K562 (cell line): ENCODE results near the gene DIP2C. TPM values are rescaled to one million over a fixed set of nuclear protein-coding genes. Genes with fewer than 3 reads are reported as not detected.

Source experiments
- ATAC-seq: fragments of 200-7000 bp; cut with Tn5 transposase; 3 replicates; pipeline ENCODE4 v1.9.1; 2020; ENCODE audit warnings: moderate library complexity
- BruUV-seq: library from RNA; stranded (reverse); fragments of 400-500 nt; replicated peaks from 2 replicates; lab custom pipeline; 2021; lab: Mats Ljungman, UMichigan
- CTCF ChIA-PET: fragments of 300-600 bp; formaldehyde crosslinking; extraction: SDS; loops from one replicate; lab custom pipeline; 2021; ENCODE audit warnings: low intra/inter-chr PET ratio; lab: Yijun Ruan, JAX
- POLR2A ChIA-PET: fragments of 300-600, 350-650 bp; sonication (Branson Sonifier 250); formaldehyde crosslinking; extraction: SDS; loops from one replicate; lab custom pipeline; 2021; ENCODE audit warnings: antibody characterized with exemption, inconsistent platforms; lab: Yijun Ruan, JAX
- DNase-seq, 4 experiments: peaks; one replicate each; pipeline versions ENCODE4 v3.0.0 to v3.0.0-alpha.2; 2011 to 2018; ENCODE audit warnings: low spot score in 3 of 4, mixed read lengths in 3 of 4; ENCODE audit errors: extremely low read depth in 1 of 4
- FAIRE-seq: peaks from 2 replicates; lab custom pipeline; 2011; peaks lifted over from hg19 to GRCh38; lab: Jason Lieb, UNC
- H2AFZ ChIP-seq: 2 replicates; pipeline ENCODE4 v1.6.0; 2011; ENCODE audit warnings: low read depth, low read length, control low read depth, inconsistent platforms
- H3K27ac ChIP-seq: fragments of 200-600 bp; 3 replicates; pipeline ENCODE4 v1.8.0; 2011; ENCODE audit warnings: low read depth, mild to moderate bottlenecking, control low read depth, inconsistent platforms, low read length, moderate library complexity, mixed read lengths; ENCODE audit errors: extremely low read depth
- H3K27me3 ChIP-seq, 2 experiments: fragments of 300-600 bp in 1 of 2; 2 replicates in 1 of 2; 3 replicates in 1 of 2; pipeline versions ENCODE4 v1.6.0 to v1.8.0; 2011; ENCODE audit warnings: inconsistent platforms in 2 of 2, low read length in 2 of 2, mild to moderate bottlenecking in 1 of 2, mixed read lengths in 1 of 2, moderate library complexity in 1 of 2; ENCODE audit not compliant: control insufficient read depth in 2 of 2, insufficient read depth in 2 of 2
- H3K36me3 ChIP-seq: fragments of 300-600 bp; 3 replicates; pipeline ENCODE4 v1.8.0; 2011; ENCODE audit warnings: mild to moderate bottlenecking, low read length, inconsistent platforms; ENCODE audit not compliant: control insufficient read depth, insufficient read depth
- H3K4me1 ChIP-seq, 2 experiments: fragments of 200-600 bp in 1 of 2; replicated peaks in 1 of 2; 2 replicates in 1 of 2; 3 replicates in 1 of 2; pipeline versions ENCODE4 v1.5.1 to v1.8.0; 2011; ENCODE audit warnings: inconsistent platforms in 2 of 2, low read length in 2 of 2, mild to moderate bottlenecking in 1 of 2, mixed read lengths in 1 of 2, moderate library complexity in 1 of 2; ENCODE audit not compliant: control insufficient read depth in 2 of 2, insufficient read depth in 2 of 2
- H3K4me2 ChIP-seq: 2 replicates; pipeline ENCODE4 v1.6.1; 2011; ENCODE audit warnings: low read length, control low read depth, inconsistent platforms, mixed read lengths; ENCODE audit not compliant: insufficient read depth
- H3K4me3 ChIP-seq: fragments of 200-600 bp; sonication (generic), shearing (Covaris generic); 2 replicates; pipeline ENCODE4 v1.5.1; 2016; ENCODE audit warnings: control low read depth, inconsistent platforms
- H3K79me2 ChIP-seq: fragments of 200-600 bp; 3 replicates; pipeline ENCODE4 v1.8.0; 2011; ENCODE audit warnings: low read length, inconsistent platforms; ENCODE audit not compliant: control insufficient read depth, insufficient read depth
- H3K9ac ChIP-seq, 2 experiments: 2 replicates each; pipeline versions ENCODE4 v1.6.0 to v1.6.1; 2011; ENCODE audit warnings: low read depth in 2 of 2, low read length in 2 of 2, control low read depth in 1 of 2, inconsistent platforms in 1 of 2, mild to moderate bottlenecking in 1 of 2, mixed read lengths in 1 of 2; ENCODE audit not compliant: insufficient read depth in 1 of 2
- H3K9me1 ChIP-seq: one replicate; pipeline ENCODE4 v1.6.0; 2011; ENCODE audit warnings: inconsistent platforms, mild to moderate bottlenecking, low read length, moderate library complexity; ENCODE audit not compliant: control insufficient read depth, insufficient read depth
- H3K9me3 ChIP-seq: replicated peaks from 2 replicates; pipeline ENCODE4 v1.5.1; 2011; ENCODE audit warnings: low read depth, low read length, inconsistent platforms; ENCODE audit not compliant: control insufficient read depth, insufficient read depth
- H4K20me1 ChIP-seq: replicated peaks from 2 replicates; pipeline ENCODE4 v1.6.1; 2011; ENCODE audit warnings: low read length, inconsistent platforms, mixed read lengths; ENCODE audit not compliant: control insufficient read depth, insufficient read depth
- CHD2 ChIP-seq: IDR thresholded peaks from 2 replicates; pipeline ENCODE4 v1.6.1; 2011; ENCODE audit warnings: low read depth, low read length
- IFI16 ChIP-seq: fragments of 250-450 bp; sonication (Bioruptor Pico); IDR thresholded peaks from 2 replicates; pipeline ENCODE4 v2.1.2; 2022; ENCODE audit warnings: mild to moderate bottlenecking, inconsistent platforms
- NCOA4 ChIP-seq: fragments of 450-650 bp; IDR thresholded peaks from 2 replicates; pipeline ENCODE4 v1.6.1; 2018; ENCODE audit warnings: mild to moderate bottlenecking; ENCODE audit not compliant: partially characterized antibody
- POLR2A ChIP-seq: fragments of 450-650 bp; conservative IDR thresholded peaks from 2 replicates; pipeline ENCODE4 v1.6.1; 2016
- RBM34 ChIP-seq: fragments of 200-400 bp; formaldehyde crosslinking; IDR thresholded peaks from 2 replicates; pipeline ENCODE4 v1.6.1; 2018; ENCODE audit warnings: low read length, borderline replicate concordance; ENCODE audit not compliant: insufficient read depth
- SETDB1 ChIP-seq: IDR thresholded peaks from one replicate; pipeline ENCODE4 v1.6.1; 2012; ENCODE audit warnings: low read length, control low read depth, inconsistent platforms
- SRSF7 ChIP-seq: fragments of 200-400 bp; formaldehyde crosslinking; optimal IDR thresholded peaks from 2 replicates; pipeline ENCODE3; 2017; ENCODE audit warnings: mild to moderate bottlenecking, low read depth, low read length
- TBL1XR1 ChIP-seq, 2 experiments: IDR thresholded peaks; 2 replicates each; pipeline ENCODE4 v1.6.1; 2012; ENCODE audit warnings: improper control_type of control experiment in 2 of 2, low read length in 2 of 2, mild to moderate bottlenecking in 1 of 2
- ZFP30 ChIP-seq: fragments of 250-450 bp; sonication (Bioruptor Pico); IDR thresholded peaks from 2 replicates; pipeline ENCODE4 v1.8.0; 2022; ENCODE audit warnings: moderate library complexity, mild to moderate bottlenecking, inconsistent platforms, borderline replicate concordance
- ZNF12 ChIP-seq: sonication (generic); formaldehyde crosslinking; IDR thresholded peaks from 2 replicates; pipeline ENCODE4 v1.4.0; 2020; ENCODE audit warnings: mild to moderate bottlenecking, missing genetic modification reagents
- ZNF197 ChIP-seq: fragments of 200-800 bp; sonication (Bioruptor generic); IDR thresholded peaks from 2 replicates; pipeline ENCODE4 v1.6.1; 2016; ENCODE audit warnings: low read depth, missing genetic modification characterization, missing compliant biosample characterization
- ZNF24 ChIP-seq: fragments of 450-650 bp; IDR thresholded peaks from 2 replicates; pipeline ENCODE4 v1.6.1; 2016
- ZNF717 ChIP-seq: fragments of 250-450 bp; sonication (Bioruptor Pico); IDR thresholded peaks from 2 replicates; pipeline ENCODE4 v1.5.0; 2021
- ZSCAN29 ChIP-seq: fragments of 450-650 bp; IDR thresholded peaks from 2 replicates; pipeline ENCODE4 v1.6.1; 2017
- WGBS: fragments of 100-300 bp; shearing (Covaris generic); methylation state at CpG from one replicate; pipeline ENCODE4 v1.1.6; 2016; ENCODE audit warnings: low coverage, mixed read lengths; ENCODE audit not compliant: insufficient coverage; ENCODE audit errors: missing lambda C conversion rate; 5-methylcytosine and 5-hydroxymethylcytosine counted together
- in situ Hi-C: fragments of 300-500 bp; cut with MboI; formaldehyde crosslinking; loops from 4 replicates; pipeline ENCODE4 v1.15.0; 2018; ENCODE audit warnings: inconsistent platforms, mixed read lengths
- intact Hi-C: fragments of 100-400 bp; cut with micrococcal nuclease; formaldehyde crosslinking; loops from 2 replicates; pipeline ENCODE4 v1.14.2; 2022
- polyA plus RNA-seq, 8 experiments: library from polyadenylated mRNA; depleted of rRNA in 4 of 8; stranded (reverse) in 5 of 8; unstranded in 3 of 8; fragments of >200 nt; fragmentation: Nextera tagmentation in 2 of 8; fragmentation: Illumina TruSeq in 1 of 8; extraction: Ambion mirVana in 2 of 8; extraction: Trizol in 1 of 8; gene quantifications; 2 replicates each; pipeline versions ENCODE4 v1.2.1 to v1.2.3, GENCODE V29; 2011 to 2014; ENCODE audit warnings: inconsistent platforms in 1 of 8, missing spikeins in 1 of 8
- total RNA-seq, 7 experiments: library from RNA; depleted of rRNA in 6 of 7; stranded (reverse); fragments of >200 nt in 6 of 7; fragmentation: Illumina TruSeq in 2 of 7; extraction: Trizol in 2 of 7; gene quantifications; 2 replicates each; pipeline versions ENCODE4 v1.2.1 to v1.2.3, GENCODE V29; 2011 to 2021; ENCODE audit warnings: low replicate concordance in 1 of 7
- TF ChIP-seq, protein P1 (sequence below): fragments of 450-650 bp; IDR thresholded peaks from 2 replicates; pipeline ENCODE4 v1.6.1; 2016; ENCODE audit warnings: mild to moderate bottlenecking
- TF ChIP-seq, protein P2 (sequence below): sonication (generic); IDR thresholded peaks from 2 replicates; pipeline ENCODE4 v1.6.1; 2016
- TF ChIP-seq, protein P3 (sequence below), 3 experiments: fragments of 200-800 bp in 1 of 3; sonication (Bioruptor generic) in 1 of 3; sonication (generic) in 1 of 3; formaldehyde crosslinking in 1 of 3; IDR thresholded peaks; 2 replicates each; pipeline versions ENCODE4 v1.6.1 to v1.8.0; 2016 to 2022; ENCODE audit warnings: mild to moderate bottlenecking in 2 of 3, missing compliant biosample characterization in 2 of 3, missing genetic modification characterization in 2 of 3, missing genetic modification reagents in 1 of 3

The DIP2C gene
- total and polyA plus RNA-seq, 9 of the 15 experiments (the other 6 are each of a cell fraction or from before 2014, with no cell fraction given), result 0.01 TPM; not detected in 8

DNA sequence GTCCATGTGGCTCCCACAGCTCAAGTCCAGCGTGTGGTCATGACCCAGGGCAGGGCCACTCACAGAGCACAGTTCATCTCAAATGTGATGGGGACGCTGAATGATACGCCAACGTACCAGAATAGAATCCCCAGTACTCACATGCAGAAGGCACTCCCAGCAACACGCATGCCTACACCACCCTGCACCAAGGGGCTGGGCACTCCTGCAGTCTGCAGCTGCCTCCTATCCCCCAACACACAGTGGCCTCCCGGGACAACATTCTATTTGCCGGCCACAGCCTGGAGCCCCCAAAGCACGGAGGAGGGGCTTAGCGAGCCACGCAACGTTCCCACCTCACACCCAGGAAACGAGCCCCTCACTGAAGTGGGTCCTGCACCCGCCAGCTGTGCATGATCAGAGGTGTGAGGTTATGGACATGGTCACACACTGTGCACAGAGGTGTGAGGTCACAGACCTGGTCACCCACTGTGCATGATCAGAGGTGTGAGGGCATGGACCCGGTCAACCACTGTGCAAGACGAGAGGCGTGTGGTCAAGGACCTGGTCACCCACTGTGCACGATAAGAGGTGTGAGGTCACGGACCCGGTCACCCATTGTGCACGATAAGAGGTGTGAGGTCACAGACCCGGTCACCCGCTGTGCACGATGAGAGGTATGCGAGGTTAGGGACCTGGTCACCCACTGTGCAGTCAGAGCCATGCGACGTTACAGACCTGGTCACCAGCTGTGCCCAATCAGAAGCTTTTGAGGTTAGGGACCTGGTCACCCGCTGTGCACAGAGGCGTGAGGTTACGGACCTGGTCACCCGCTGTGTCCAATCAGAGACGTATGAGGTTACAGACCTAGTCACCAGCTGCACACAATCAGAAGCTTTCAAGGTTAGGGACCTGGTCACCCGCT is 182.8 kb downstream of the DIP2C start:
- POLR2A ChIA-PET, result interaction anchor here (0.8 kb wide), 1 partner anchor 50 kb away, joined by 4 read pairs; no protein-coding TSS in a partner anchor
- ATAC-seq (no peak), DNase-seq (no peak), FAIRE-seq (no peak)
- Histone ChIP-seq H3K4me1 (no peaks in the 10 kb centered on the region), H3K27me3 (peaks cover 35 to 92% of the 10 kb centered on the region in 2 experiments; a peak in 4 of 5 replicates), H4K20me1 (0 out of 2 replicates have a peak, but pooled peaks cover 2% of the 10 kb centered on the region), H3K9me3 (no peaks in the 10 kb centered on the region), H3K36me3 (no peaks in the 10 kb centered on the region), H3K9me1 (no peaks in the 10 kb centered on the region), H3K9ac (no peak overlapping the region), H3K4me2 (no peak overlapping the region), H3K27ac (no peak overlapping the region), H3K79me2 (no peaks in the 10 kb centered on the region), H2AFZ (no peak overlapping the region), H3K4me3 (no peak overlapping the region)
- CTCF ChIA-PET, result no interaction called here
- BruUV-seq, result no TSS peak
- WGBS, result 1% methylated on average over 31 of the region's 32 CpGs
- in situ Hi-C loops (no loop called here), intact Hi-C loops (no loop called here)
- TF ChIP-seq IFI16 (CRISPR knock-in tag) (no peak), POLR2A (no peak), NCOA4 (no peak), TBL1XR1 (IDR thresholded peaks at IDR 0.05; ENCODE audit: low read length in 2 of 2) (no peak), CHD2 (no peak), ZNF24 (no peak), ZNF717 (CRISPR knock-in tag) (no peak), RBM34 (no peak), ZFP30 (no peak), ZNF197 (CRISPR knock-in tag) (no peak), SETDB1 (no peak), ZNF12 (CRISPR knock-in tag) (no peak), ZSCAN29 (no peak), SRSF7 (no peak)
- TF ChIP-seq, protein P1, sequence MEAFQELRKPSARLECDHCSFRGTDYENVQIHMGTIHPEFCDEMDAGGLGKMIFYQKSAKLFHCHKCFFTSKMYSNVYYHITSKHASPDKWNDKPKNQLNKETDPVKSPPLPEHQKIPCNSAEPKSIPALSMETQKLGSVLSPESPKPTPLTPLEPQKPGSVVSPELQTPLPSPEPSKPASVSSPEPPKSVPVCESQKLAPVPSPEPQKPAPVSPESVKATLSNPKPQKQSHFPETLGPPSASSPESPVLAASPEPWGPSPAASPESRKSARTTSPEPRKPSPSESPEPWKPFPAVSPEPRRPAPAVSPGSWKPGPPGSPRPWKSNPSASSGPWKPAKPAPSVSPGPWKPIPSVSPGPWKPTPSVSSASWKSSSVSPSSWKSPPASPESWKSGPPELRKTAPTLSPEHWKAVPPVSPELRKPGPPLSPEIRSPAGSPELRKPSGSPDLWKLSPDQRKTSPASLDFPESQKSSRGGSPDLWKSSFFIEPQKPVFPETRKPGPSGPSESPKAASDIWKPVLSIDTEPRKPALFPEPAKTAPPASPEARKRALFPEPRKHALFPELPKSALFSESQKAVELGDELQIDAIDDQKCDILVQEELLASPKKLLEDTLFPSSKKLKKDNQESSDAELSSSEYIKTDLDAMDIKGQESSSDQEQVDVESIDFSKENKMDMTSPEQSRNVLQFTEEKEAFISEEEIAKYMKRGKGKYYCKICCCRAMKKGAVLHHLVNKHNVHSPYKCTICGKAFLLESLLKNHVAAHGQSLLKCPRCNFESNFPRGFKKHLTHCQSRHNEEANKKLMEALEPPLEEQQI, result no peak
- TF ChIP-seq, protein P2, sequence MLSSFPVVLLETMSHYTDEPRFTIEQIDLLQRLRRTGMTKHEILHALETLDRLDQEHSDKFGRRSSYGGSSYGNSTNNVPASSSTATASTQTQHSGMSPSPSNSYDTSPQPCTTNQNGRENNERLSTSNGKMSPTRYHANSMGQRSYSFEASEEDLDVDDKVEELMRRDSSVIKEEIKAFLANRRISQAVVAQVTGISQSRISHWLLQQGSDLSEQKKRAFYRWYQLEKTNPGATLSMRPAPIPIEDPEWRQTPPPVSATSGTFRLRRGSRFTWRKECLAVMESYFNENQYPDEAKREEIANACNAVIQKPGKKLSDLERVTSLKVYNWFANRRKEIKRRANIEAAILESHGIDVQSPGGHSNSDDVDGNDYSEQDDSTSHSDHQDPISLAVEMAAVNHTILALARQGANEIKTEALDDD, result no peak
- TF ChIP-seq, protein P3, sequence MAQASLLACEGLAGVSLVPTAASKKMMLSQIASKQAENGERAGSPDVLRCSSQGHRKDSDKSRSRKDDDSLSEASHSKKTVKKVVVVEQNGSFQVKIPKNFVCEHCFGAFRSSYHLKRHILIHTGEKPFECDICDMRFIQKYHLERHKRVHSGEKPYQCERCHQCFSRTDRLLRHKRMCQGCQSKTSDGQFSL (CRISPR knock-in tag; IDR thresholded peaks at IDR 0.05), result no peak
- TF ChIP-seq, protein P3 (tag; IDR thresholded peaks at IDR 0.05), result no peak
